CD4-positive, CD25-positive, alpha-beta regulatory T cell (primary cell): ENCODE data around the gene ZMAT5. TPM values are rescaled to one million over a fixed set of nuclear protein-coding genes. Genes with fewer than 3 reads are reported as not detected.

Experiments
- ATAC-seq, 2 donors: fragments of 150-1000 bp; cut with Tn5 transposase; one replicate each; pipeline ENCODE4 v1.10.0; 2021; ENCODE audit warnings: low read depth in 2 of 2, moderate number of reproducible peaks in 2 of 2, moderate library complexity in 1 of 2
- DNase-seq, 3 donors: peaks; one replicate each; pipeline versions ENCODE4 v3.0.0 to v3.0.0-alpha.2; 2012 to 2022; ENCODE audit warnings: mixed read lengths in 1 of 3
- H3K27ac ChIP-seq: one replicate; pipeline ENCODE4 v1.7.0; 2013; ENCODE audit warnings: mild to moderate bottlenecking, low read length; ENCODE audit not compliant: insufficient read depth, poor library complexity, severe bottlenecking
- H3K27me3 ChIP-seq: one replicate; pipeline ENCODE4 v1.7.0; 2013; ENCODE audit warnings: low read length; ENCODE audit not compliant: control insufficient read depth, insufficient read depth
- H3K36me3 ChIP-seq: one replicate; pipeline ENCODE4 v1.7.0; 2013; ENCODE audit warnings: mild to moderate bottlenecking, low read length, moderate library complexity; ENCODE audit not compliant: control insufficient read depth, insufficient read depth
- H3K4me1 ChIP-seq: 2 replicates; pipeline ENCODE4 v1.7.0; 2013; ENCODE audit warnings: mild to moderate bottlenecking, low read length; ENCODE audit not compliant: insufficient read depth, control insufficient read depth, poor library complexity, severe bottlenecking
- H3K4me3 ChIP-seq: one replicate; pipeline ENCODE4 v1.7.0; 2013; ENCODE audit warnings: low read depth, mild to moderate bottlenecking, low read length, moderate library complexity
- H3K9me3 ChIP-seq, 2 experiments: 1 replicate in 1 of 2; 2 replicates in 1 of 2; pipeline ENCODE4 v1.7.0; 2013; ENCODE audit warnings: low read length in 2 of 2, mild to moderate bottlenecking in 1 of 2, moderate library complexity in 1 of 2; ENCODE audit not compliant: control insufficient read depth in 2 of 2
- H3K27ac Mint-ChIP-seq, 3 donors: one replicate each; pipeline ENCODE4 v1.8.0; 2020 to 2022; ENCODE audit warnings: mild to moderate bottlenecking in 3 of 3, mixed read lengths in 3 of 3, moderate library complexity in 2 of 3
- H3K27me3 Mint-ChIP-seq: one replicate; pipeline ENCODE4 v1.8.0; 2022; ENCODE audit warnings: mild to moderate bottlenecking, mixed read lengths
- H3K36me3 Mint-ChIP-seq: one replicate; pipeline ENCODE4 v1.8.0; 2020; ENCODE audit warnings: mixed read lengths
- H3K4me1 Mint-ChIP-seq, 4 donors: one replicate each; pipeline ENCODE4 v1.8.0; 2020 to 2022; ENCODE audit warnings: mixed read lengths in 4 of 4, mild to moderate bottlenecking in 1 of 4
- H3K4me3 Mint-ChIP-seq, 4 donors: one replicate each; pipeline ENCODE4 v1.8.0; 2020 to 2022; ENCODE audit warnings: mild to moderate bottlenecking in 4 of 4, mixed read lengths in 4 of 4, moderate library complexity in 3 of 4
- H3K9me3 Mint-ChIP-seq, 7 donors: one replicate each; pipeline ENCODE4 v1.8.0; 2020 to 2022; ENCODE audit warnings: mixed read lengths in 7 of 7, mild to moderate bottlenecking in 3 of 7, moderate library complexity in 2 of 7
- polyA plus RNA-seq, 4 donors: library from polyadenylated mRNA; unstranded; fragments of 300-500 nt; fragmentation: Illumina TruSeq; gene quantifications; one replicate each; pipeline ENCODE4 v1.2.3, GENCODE V29; 2021
- total RNA-seq: library from RNA; stranded (reverse); gene quantifications from one replicate; pipeline ENCODE4 v1.2.3, GENCODE V29; 2022

Gene ZMAT5
- total and polyA plus RNA-seq, 5 donors from 2014 or later, result 18.6 to 69.9 (median 62.1) TPM

DNA sequence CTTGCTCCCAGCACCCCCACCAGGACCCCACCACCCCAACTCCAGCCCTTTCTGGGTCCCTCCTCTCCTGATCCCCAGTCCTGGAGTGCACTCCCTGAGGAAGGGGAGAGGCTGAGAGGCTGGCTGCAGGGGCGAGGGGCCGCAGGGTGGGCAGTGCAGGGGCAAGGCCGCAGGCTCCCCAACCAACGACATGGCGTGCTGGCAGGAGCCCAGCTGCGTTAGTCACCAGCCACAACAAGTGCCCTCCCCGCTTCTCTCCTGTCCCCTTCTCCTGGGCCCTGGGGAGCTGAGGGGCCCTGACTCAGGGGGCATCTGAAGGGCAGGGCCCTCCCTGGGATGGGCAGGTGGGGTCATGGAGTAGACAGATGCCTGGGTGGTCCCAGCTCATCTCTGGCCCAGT, 44.7 kb downstream of the ZMAT5 start:
- H3K27me3 ChIP-seq, result peaks cover 3% of the 10 kb centered on the region
- Mint-ChIP-seq H3K36me3 (no peaks in the 10 kb centered on the region), H3K9me3 (no peaks in the 10 kb centered on the region), H3K27me3 (peaks cover 52% of the 10 kb centered on the region), H3K4me3 (no peak overlapping the region), H3K4me1 (peaks cover 0 to 12% (median 0%) of the 10 kb centered on the region in 4 donors), H3K27ac (no peak overlapping the region)
- no peak for ATAC-seq
- DNase-seq, result no peak
- H3K27ac ChIP-seq, result no peak overlapping the region
- H3K36me3 ChIP-seq, result no peaks in the 10 kb centered on the region
- no peaks in the 10 kb centered on the region for H3K9me3 ChIP-seq
- H3K4me3 ChIP-seq, result no peak overlapping the region
- peaks cover 5% of the 10 kb centered on the region for H3K4me1 ChIP-seq

GRCh38 chr22:29720811-29721323, 45.9 kb downstream of the ZMAT5 start:
- Histone ChIP-seq H3K27me3 (peaks cover 3% of the 10 kb centered on the region), H3K4me3 (no peak overlapping the region), H3K36me3 (no peaks in the 10 kb centered on the region), H3K27ac (no peak overlapping the region), H3K4me1 (peaks cover 5% of the 10 kb centered on the region), H3K9me3 (no peaks in the 10 kb centered on the region)
- H3K27ac Mint-ChIP-seq, result no peak overlapping the region
- H3K27me3 Mint-ChIP-seq, result peaks cover 62% of the 10 kb centered on the region
- DNase-seq (no peak), ATAC-seq (no peak)
- H3K36me3 Mint-ChIP-seq, result no peaks in the 10 kb centered on the region
- H3K4me3 Mint-ChIP-seq, result no peak overlapping the region
- H3K4me1 Mint-ChIP-seq, result peaks cover 0 to 12% (median 0%) of the 10 kb centered on the region in 4 donors
- H3K9me3 Mint-ChIP-seq, result no peaks in the 10 kb centered on the region

DNA sequence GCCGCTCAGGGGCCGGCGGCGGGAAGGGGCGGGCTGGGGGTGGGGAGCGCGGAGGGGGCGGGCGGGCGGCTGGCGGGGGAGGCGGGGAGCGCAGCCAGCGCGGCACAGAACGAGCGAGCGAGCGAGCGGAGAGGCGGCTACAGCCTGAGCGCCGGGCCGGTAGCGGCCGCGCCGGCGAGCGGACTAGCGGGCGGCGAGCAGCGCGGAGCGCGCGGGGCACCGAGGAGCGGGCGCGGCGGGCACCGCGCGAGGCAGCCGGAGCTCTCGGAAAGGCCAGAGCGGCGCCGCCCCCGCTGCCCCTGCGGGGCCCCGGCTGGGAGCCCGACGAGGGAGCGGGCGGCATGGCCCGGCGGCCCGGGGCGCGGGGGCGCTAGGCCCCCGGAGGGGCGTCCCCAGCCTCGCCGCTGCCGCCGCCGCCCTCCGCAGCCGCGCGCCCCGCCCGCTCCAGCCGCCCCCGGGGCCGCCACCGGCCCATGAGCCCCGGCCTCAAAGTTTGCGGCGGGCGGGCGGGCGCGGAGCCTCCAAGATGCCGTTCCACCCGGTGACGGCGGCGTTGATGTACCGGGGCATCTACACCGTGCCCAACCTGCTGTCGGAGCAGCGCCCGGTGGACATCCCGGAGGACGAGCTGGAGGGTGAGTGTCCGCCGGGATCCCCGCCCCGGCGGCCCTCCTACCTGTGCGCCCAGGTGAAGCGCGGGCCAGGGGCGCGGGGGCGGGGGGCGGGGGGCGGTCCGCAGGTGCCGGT, 46.7 kb downstream of the ZMAT5 start, which contains the start of gene CABP7:
Gene CABP7 (plus strand): TSS at position 105 of the 747 bp plus-strand sequence. CDS start 422 bp downstream, at position 527.
- peaks cover 0 to 12% (median 0%) of the 10 kb centered on the region in 4 donors for H3K4me1 Mint-ChIP-seq
- Histone ChIP-seq H3K4me1 (peaks cover 5% of the 10 kb centered on the region), H3K27me3 (peaks cover 3% of the 10 kb centered on the region), H3K27ac (no peak within 1 kb of the TSS), H3K36me3 (no peaks in the 10 kb centered on the region), H3K9me3 (no peaks in the 10 kb centered on the region), H3K4me3 (no peak within 1 kb of the TSS)
- H3K27ac Mint-ChIP-seq, result no peak within 1 kb of the TSS
- no peak for ATAC-seq
- DNase-seq, result no peak
- H3K27me3 Mint-ChIP-seq, result peaks cover 67% of the 10 kb centered on the region
- no peaks in the 10 kb centered on the region for H3K36me3 Mint-ChIP-seq
- peak within 1 kb of the TSS in 2 of 4 donors; percentile 21 to 33 for H3K4me3 Mint-ChIP-seq
- no peaks in the 10 kb centered on the region for H3K9me3 Mint-ChIP-seq

- H3K4me1 ChIP-seq, result peaks cover 5% of the 10 kb centered on the region
- DNase-seq (no peak), ATAC-seq (no peak)
- no peaks in the 10 kb centered on the region for H3K36me3 ChIP-seq
- peaks cover 0 to 2% (median 0%) of the 10 kb centered on the region in 7 donors for H3K9me3 Mint-ChIP-seq
- peaks cover 72% of the 10 kb centered on the region for H3K27me3 Mint-ChIP-seq
- H3K4me1 Mint-ChIP-seq, result peaks cover 0 to 12% (median 0%) of the 10 kb centered on the region in 4 donors
- H3K4me3 Mint-ChIP-seq, result peak overlapping the region in 2 of 4 donors; percentile 21 to 33
- peaks cover 3% of the 10 kb centered on the region for H3K27me3 ChIP-seq
- H3K9me3 ChIP-seq, result no peaks in the 10 kb centered on the region
- H3K27ac Mint-ChIP-seq, result no peak overlapping the region
- no peak overlapping the region for H3K27ac ChIP-seq
- H3K36me3 Mint-ChIP-seq, result no peaks in the 10 kb centered on the region
- no peak overlapping the region for H3K4me3 ChIP-seq
These were observed 47.6 kb downstream of the ZMAT5 start for GRCh38 chr22:29718949-29719898.

GRCh38 chr22:29717789-29718188, 49.0 kb downstream of the ZMAT5 start:
- H3K36me3 Mint-ChIP-seq, result no peaks in the 10 kb centered on the region
- no peak overlapping the region for H3K4me3 ChIP-seq
- H3K36me3 ChIP-seq, result no peaks in the 10 kb centered on the region
- peaks cover 5% of the 10 kb centered on the region for H3K4me1 ChIP-seq
- H3K9me3 ChIP-seq, result no peaks in the 10 kb centered on the region
- no peak for DNase-seq
- peaks cover 57% of the 10 kb centered on the region for H3K27me3 Mint-ChIP-seq
- no peak overlapping the region for H3K27ac ChIP-seq
- peaks cover 3% of the 10 kb centered on the region for H3K27me3 ChIP-seq
- peaks cover 0 to 12% (median 0%) of the 10 kb centered on the region in 4 donors for H3K4me1 Mint-ChIP-seq
- H3K4me3 Mint-ChIP-seq, result no peak overlapping the region
- no peak for ATAC-seq
- no peak overlapping the region for H3K27ac Mint-ChIP-seq
- H3K9me3 Mint-ChIP-seq, result peaks cover 0 to 2% (median 0%) of the 10 kb centered on the region in 7 donors

- peaks cover 0 to 2% (median 0%) of the 10 kb centered on the region in 7 donors for H3K9me3 Mint-ChIP-seq
These were observed 49.8 kb downstream of the ZMAT5 start for GRCh38 chr22:29716814-29717545.

DNA sequence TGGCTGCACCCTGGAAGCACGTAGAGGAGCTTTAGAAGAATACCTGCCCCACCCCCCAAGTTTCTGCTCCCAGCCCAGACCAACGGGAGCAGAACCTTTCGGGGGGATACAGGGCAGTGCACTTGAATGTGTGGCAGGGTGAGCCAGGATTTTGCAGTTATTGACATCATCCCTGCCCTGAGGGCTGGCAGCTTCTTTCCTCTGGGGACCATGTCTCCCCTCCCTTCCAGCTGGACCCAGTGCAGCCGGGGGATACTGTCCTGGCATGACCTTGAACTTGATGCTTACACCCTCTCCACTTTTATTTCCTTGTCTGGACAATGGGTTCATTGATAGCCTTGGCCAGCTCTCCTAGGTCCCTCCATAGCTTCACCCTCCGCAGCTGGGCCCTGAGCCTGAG, 51.1 kb downstream of the ZMAT5 start:
- ATAC-seq (no peak), DNase-seq (no peak)
- Mint-ChIP-seq H3K9me3 (peaks cover 0 to 2% (median 0%) of the 10 kb centered on the region in 7 donors), H3K27me3 (peaks cover 47% of the 10 kb centered on the region), H3K27ac (no peak overlapping the region), H3K4me1 (peaks cover 0 to 9% (median 0%) of the 10 kb centered on the region in 4 donors), H3K36me3 (no peaks in the 10 kb centered on the region), H3K4me3 (no peak overlapping the region)
- Histone ChIP-seq H3K4me3 (no peak overlapping the region), H3K9me3 (no peaks in the 10 kb centered on the region), H3K36me3 (no peaks in the 10 kb centered on the region), H3K4me1 (peaks cover 3% of the 10 kb centered on the region), H3K27me3 (peaks cover 3% of the 10 kb centered on the region), H3K27ac (no peak overlapping the region)

More at GRCh38 chr22:29716814-29717545, 49.8 kb downstream of the ZMAT5 start:
- Mint-ChIP-seq H3K4me3 (no peak overlapping the region), H3K4me1 (peaks cover 0 to 12% (median 0%) of the 10 kb centered on the region in 4 donors), H3K36me3 (no peaks in the 10 kb centered on the region), H3K27ac (no peak overlapping the region), H3K27me3 (peaks cover 55% of the 10 kb centered on the region)
- DNase-seq (peak in 2 of 3 donors; percentile 9 to 39), ATAC-seq (no peak)
- Histone ChIP-seq H3K4me3 (no peak overlapping the region), H3K9me3 (no peaks in the 10 kb centered on the region), H3K4me1 (peaks cover 5% of the 10 kb centered on the region), H3K27me3 (peaks cover 3% of the 10 kb centered on the region), H3K27ac (no peak overlapping the region), H3K36me3 (no peaks in the 10 kb centered on the region)
